ENCODE measurements around the gene MAP3K20. TPM values are rescaled to one million over a fixed set of nuclear protein-coding genes. Genes with fewer than 3 reads are reported as not detected.

The MAP3K20 gene
- total RNA-seq, 1 experiment from 2014 or later, result 15.2 TPM

GRCh38 chr2:173218326-173219056 lies 142.8 kb downstream of the MAP3K20 start:
- H3K4me3 Mint-ChIP-seq, result no peak overlapping the region
- POLR2A ChIA-PET, result interaction anchor here (0.6 kb wide), 1 partner anchor 71 kb away, joined by 4 read pairs; no protein-coding TSS in a partner anchor
- H3K9me3 Mint-ChIP-seq, result no peaks in the 10 kb centered on the region
- H3K4me1 Mint-ChIP-seq, result peaks cover 20% of the 10 kb centered on the region
- no peak for DNase-seq (ENCODE audit: low spot score)
- ATAC-seq, result peak; percentile 93
- H3K27me3 Mint-ChIP-seq (ENCODE audit: low read depth), result no peaks in the 10 kb centered on the region
- peak overlapping the region; percentile 40 for H3K27ac Mint-ChIP-seq
- CTCF ChIA-PET, result interaction anchor here (1.0 to 3.2 kb wide), 7 partner anchors 8 to 191 kb away, joined by 3 to 12 read pairs (median 5); no protein-coding TSS in a partner anchor
- no peaks in the 10 kb centered on the region for H3K36me3 Mint-ChIP-seq
- TF ChIP-seq ATF3 (CRISPR knock-in tag; conservative IDR thresholded peaks at IDR 0.05) (no peak), TCF7 (CRISPR knock-in tag; IDR thresholded peaks at IDR 0.05; ENCODE audit: low read depth) (no peak)

GRCh38 chr2:173221132-173221695 lies 145.6 kb downstream of the MAP3K20 start:
- CTCF ChIA-PET, result no interaction called here
- TF ChIP-seq SMAD3 (CRISPR knock-in tag; IDR thresholded peaks at IDR 0.05; ENCODE audit: borderline replicate concordance) (no peak), ATF3 (CRISPR knock-in tag; conservative IDR thresholded peaks at IDR 0.05) (no peak), MAX (CRISPR knock-in tag; IDR thresholded peaks at IDR 0.05) (no peak), PRDM15 (CRISPR knock-in tag; IDR thresholded peaks at IDR 0.05) (no peak), GTF2I (CRISPR knock-in tag; conservative IDR thresholded peaks at IDR 0.05) (no peak), HMGA2 (CRISPR knock-in tag; IDR thresholded peaks at IDR 0.05) (no peak), KAT7 (CRISPR knock-in tag; IDR thresholded peaks at IDR 0.05; ENCODE audit: borderline replicate concordance) (no peak), AR (CRISPR knock-in tag; IDR thresholded peaks at IDR 0.05) (no peak), CREB1 (CRISPR knock-in tag; IDR thresholded peaks at IDR 0.05) (no peak), JUN (CRISPR knock-in tag; IDR thresholded peaks at IDR 0.05) (no peak), ZNF423 (CRISPR knock-in tag; IDR thresholded peaks at IDR 0.05) (no peak), USF2 (CRISPR knock-in tag; IDR thresholded peaks at IDR 0.05) (no peak), ERG (CRISPR knock-in tag; IDR thresholded peaks at IDR 0.05) (no peak), ARID4B (CRISPR knock-in tag; IDR thresholded peaks at IDR 0.05; ENCODE audit: borderline replicate concordance) (no peak), HMGXB4 (CRISPR knock-in tag; IDR thresholded peaks at IDR 0.05) (no peak)

More at GRCh38 chr2:173221132-173221695, 145.6 kb downstream of the MAP3K20 start:
- H3K4me1 Mint-ChIP-seq, result peaks cover 20% of the 10 kb centered on the region
- no peaks in the 10 kb centered on the region for H3K36me3 Mint-ChIP-seq
- H3K9me3 Mint-ChIP-seq, result no peaks in the 10 kb centered on the region
- H3K27me3 Mint-ChIP-seq (ENCODE audit: low read depth), result no peaks in the 10 kb centered on the region
- H3K4me3 Mint-ChIP-seq, result no peak overlapping the region
- ATAC-seq (no peak), DNase-seq (ENCODE audit: low spot score) (no peak)
- POLR2A ChIA-PET, result no interaction called here
- peak overlapping the region; percentile 14; the same call in 1 of the 2 replicates for H3K27ac Mint-ChIP-seq

Measured in WTC11 (cell line).